ENCODE measurements around the gene BANP.
"Not testable (repeated sequence)": the region's sequence is repeated elsewhere in the genome, so short reads cannot be mapped to it uniquely, and the experiment has no call there.

The BANP gene

DNA sequence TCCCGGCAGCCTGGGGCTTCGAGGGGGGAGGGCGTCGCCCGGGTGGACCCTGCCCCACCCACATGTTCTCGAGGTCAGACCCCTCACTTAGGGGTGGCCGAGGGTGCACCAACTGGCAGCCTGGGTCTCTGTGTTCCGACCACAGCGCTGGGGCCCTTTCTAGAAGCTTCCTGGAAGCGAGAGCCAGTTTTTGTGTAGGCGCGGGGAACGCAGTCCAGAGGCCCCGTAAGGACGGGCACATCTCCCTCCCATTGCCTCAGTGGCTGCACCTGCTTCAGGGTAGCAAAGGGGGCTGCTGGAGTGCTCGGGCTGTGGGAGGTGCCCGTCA, 148.3 kb downstream of the BANP start:
- DNase-seq (ENCODE audit: low read depth in 1 of 2, low spot score in 1 of 2): no peak
- in situ Hi-C loops (cut with HindIII; ENCODE audit: low pct_unique_long_range_greater_than_20kb, low sequenced_read_pairs): no loop called here
- TF ChIP-seq JUND (IDR thresholded peaks at IDR 0.05; ENCODE audit: low read depth): no peak

DNA sequence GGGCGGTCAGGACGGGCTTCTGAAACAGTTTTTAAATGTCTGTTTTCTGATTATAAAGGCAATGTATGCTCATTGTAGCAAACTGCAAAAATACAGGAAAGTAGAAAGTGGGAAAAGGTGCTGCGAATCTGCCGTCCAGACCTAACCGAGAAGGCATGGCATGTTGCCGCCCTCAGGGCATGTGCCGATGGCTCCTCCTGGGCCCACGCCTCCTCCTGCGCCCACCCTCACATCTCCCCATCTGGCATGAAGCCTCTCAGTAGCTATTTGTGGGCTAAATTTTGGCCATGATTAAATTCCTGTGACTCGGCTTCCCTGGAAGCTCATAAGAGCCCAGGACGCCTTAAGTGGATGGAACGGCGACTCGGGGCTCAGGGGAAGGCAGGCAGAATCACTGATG, 148.7 kb downstream of the BANP start:
- in situ Hi-C loops (cut with HindIII; ENCODE audit: low pct_unique_long_range_greater_than_20kb, low sequenced_read_pairs); DNase-seq (ENCODE audit: low read depth in 1 of 2, low spot score in 1 of 2): not testable (repeated sequence)

DNA sequence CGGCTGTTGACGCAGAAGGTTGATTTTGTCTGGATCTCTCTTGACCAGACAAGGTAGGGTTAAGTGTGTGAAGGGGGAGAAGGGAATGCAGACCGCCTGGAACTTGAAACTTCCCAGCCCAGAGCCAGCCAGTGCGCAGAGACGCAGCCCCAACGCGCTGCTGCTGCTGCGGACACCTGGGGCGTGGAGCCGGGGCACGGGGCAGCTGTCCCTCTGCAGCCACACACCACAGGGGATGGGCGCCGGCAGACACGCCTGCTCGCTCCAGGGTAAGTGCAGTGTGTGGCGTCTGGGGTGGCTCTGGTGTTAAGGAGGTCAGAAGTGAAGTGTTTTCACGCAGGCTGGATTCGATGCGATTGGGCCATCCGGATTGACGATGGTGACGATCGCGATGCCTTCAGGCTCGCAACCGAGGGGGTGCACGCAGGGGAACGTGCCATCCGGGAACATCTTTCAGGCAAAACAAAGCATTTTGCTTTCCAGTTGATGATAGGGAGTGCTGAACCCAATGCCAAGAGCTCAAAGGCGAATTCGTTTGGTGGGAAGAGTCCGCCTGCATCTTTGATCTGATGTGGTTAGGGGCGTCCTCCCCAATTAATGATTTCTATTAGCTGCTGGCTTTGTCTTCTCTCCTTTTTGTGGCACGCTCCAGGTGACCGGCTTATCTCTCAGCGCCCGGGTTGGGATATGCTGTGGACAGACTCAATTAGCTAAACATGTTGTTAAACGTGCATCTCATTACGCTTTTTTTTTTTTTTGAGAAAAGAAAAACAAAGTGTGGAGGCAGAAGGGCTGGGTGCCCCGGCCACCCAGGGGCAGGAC, 149.8 kb downstream of the BANP start:
- DNase-seq (ENCODE audit: low read depth in 1 of 2, low spot score in 1 of 2); in situ Hi-C loops (cut with HindIII; ENCODE audit: low pct_unique_long_range_greater_than_20kb, low sequenced_read_pairs): not testable (repeated sequence)

DNA sequence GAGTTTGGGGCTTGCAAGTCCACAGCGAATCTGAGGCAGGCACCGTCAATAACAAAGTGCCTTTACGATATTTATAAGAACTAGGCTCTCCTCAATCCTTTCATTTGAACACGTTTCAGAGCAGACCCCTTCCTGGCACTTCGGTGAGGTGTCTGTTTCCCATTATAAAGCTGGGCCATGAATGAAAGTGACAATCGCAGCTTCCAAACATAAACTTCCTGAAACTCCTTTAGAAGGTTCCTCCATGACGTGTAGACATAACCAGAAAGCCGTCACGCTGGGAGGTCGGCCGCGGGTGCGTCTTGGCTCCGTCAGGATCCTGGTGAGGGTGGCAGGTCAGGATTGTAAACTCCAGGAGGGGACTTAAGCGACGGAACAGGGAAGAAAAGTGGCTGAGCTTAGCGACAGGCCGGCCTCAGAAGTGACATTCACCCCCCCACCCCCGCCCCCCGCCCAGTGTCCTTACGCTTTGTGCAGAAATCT, 150.4 kb downstream of the BANP start:
- in situ Hi-C loops (cut with HindIII; ENCODE audit: low pct_unique_long_range_greater_than_20kb, low sequenced_read_pairs); DNase-seq (ENCODE audit: low read depth in 1 of 2, low spot score in 1 of 2): not testable (repeated sequence)

DNA sequence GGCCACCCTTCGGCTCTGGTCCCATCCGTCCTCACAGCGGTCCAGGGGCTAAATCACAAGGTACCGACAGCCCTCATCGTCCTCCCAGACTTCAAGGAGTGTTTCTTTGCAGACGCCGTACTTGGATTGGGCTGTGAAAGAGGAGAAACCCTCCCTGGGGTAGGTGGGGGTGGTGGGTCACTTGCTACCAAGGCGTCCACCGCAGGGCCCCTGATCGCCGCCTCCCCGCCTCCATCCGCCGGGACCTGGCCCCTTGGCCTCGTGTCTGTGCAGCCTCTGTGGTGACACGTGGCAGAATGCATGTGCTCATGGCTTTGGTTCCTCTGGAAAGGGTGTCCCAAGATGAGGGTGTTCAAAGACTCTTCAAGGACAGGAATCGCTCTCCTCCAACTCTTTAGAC, 151.4 kb downstream of the BANP start:
- in situ Hi-C loops (cut with HindIII; ENCODE audit: low pct_unique_long_range_greater_than_20kb, low sequenced_read_pairs): no loop called here
- no peak for TF ChIP-seq JUND (IDR thresholded peaks at IDR 0.05; ENCODE audit: low read depth)
- no peak for DNase-seq (ENCODE audit: low read depth in 1 of 2, low spot score in 1 of 2)

DNA sequence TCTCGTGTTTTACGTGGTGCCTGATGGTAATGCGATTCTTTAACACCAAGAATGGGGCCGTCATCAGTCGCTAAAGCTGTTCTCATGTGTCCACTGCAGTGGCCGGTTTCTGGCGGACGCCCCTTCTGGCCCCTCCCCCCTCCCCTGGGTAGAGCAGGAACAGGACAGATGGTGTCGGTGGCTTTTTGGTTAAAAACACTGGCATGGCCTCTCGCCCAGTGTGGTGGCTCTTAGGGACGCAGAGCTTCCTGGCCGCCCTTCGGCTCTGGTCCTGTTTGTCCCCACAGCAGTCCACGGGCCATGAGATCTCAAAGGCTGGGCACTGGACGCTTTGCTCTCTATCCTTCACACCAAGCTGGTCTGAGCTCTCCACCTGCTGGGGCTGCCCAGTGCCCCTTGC, 151.8 kb downstream of the BANP start:
- no peak for TF ChIP-seq JUND (IDR thresholded peaks at IDR 0.05; ENCODE audit: low read depth)
- in situ Hi-C loops (cut with HindIII; ENCODE audit: low pct_unique_long_range_greater_than_20kb, low sequenced_read_pairs): no loop called here
- no peak for DNase-seq (ENCODE audit: low read depth in 1 of 2, low spot score in 1 of 2)

DNA sequence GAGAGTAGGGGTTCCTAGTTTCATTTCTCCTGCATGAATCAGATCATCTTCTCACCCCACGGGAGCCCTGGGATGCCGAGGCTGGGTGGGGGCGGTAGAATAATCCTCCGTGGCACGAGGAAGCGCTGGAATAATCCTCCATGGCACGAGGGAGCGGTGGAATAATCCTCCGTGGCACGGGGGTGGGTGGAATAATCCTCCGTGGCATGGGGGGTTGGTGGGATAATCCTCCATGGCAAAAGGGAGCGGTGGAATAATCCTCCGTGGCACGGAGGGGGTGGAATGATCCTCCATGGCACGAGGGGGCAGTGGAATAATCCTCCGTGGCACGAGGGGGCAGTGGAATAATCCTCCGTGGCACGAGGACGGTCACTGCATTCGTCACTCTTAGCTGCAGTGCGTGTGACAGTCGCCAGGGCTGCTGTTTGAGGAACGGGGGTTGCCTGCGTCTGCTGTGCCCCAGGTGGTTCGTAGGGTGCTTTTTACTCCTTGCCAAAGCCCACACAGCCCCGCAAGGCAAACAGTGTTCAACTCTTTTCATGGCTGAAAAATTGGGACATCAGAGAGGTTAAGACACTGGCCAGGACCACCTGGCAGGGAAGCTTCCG, 152.5 kb downstream of the BANP start:
- no peak for TF ChIP-seq JUND (IDR thresholded peaks at IDR 0.05; ENCODE audit: low read depth)
- in situ Hi-C loops (cut with HindIII; ENCODE audit: low pct_unique_long_range_greater_than_20kb, low sequenced_read_pairs): no loop called here
- DNase-seq (ENCODE audit: low read depth in 1 of 2, low spot score in 1 of 2): no peak

DNA sequence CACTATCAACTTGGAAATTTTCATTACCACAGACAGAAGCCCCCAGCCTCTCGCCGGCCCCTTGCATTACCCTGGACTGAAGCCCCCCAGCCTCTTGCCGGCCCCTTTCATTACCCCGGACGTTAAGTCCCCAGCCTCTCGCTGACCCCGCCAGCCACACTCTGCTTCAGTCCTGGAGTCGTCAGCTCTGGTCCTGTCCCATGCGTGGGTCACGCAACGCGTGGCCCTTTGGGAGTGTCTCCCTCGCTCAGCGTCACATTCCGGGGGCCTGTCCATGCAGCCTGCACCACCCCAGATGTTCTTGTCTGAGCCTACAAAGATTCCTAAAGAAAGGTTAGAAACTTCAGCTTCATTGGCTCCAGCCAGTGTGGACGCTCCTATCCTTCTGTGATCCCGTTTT, 153.1 kb downstream of the BANP start:
- in situ Hi-C loops (cut with HindIII; ENCODE audit: low pct_unique_long_range_greater_than_20kb, low sequenced_read_pairs); DNase-seq (ENCODE audit: low read depth in 1 of 2, low spot score in 1 of 2): not testable (repeated sequence)

DNA sequence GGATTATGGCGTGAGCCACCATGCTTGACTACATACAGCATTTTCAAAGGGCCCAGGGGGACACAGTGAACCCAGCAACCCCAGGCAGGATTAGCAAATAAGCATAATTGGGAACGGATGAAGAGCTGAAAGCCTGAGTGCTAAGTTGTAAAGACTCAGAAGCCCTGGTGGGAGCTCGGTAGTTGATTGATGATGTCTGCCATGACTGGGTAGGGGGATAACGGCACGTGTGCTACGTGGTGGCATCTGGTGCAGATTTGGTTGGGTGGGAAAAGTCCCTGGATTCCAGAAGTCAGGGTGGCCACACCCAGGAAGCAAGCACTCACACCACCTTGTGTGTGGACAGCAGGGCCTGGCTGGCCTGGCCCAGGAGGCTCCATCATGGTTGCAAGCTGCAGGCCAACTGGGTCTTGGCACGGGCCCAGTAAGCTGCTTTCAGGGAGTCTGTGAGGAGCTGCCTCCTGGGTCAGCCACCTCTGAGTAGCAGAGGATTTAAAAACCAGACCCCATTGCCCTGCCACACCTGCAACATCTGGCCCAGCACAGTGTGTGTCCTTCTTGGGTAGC, 154.4 kb downstream of the BANP start:
- DNase-seq (ENCODE audit: low read depth in 1 of 2, low spot score in 1 of 2); in situ Hi-C loops (cut with HindIII; ENCODE audit: low pct_unique_long_range_greater_than_20kb, low sequenced_read_pairs): not testable (repeated sequence)

DNA sequence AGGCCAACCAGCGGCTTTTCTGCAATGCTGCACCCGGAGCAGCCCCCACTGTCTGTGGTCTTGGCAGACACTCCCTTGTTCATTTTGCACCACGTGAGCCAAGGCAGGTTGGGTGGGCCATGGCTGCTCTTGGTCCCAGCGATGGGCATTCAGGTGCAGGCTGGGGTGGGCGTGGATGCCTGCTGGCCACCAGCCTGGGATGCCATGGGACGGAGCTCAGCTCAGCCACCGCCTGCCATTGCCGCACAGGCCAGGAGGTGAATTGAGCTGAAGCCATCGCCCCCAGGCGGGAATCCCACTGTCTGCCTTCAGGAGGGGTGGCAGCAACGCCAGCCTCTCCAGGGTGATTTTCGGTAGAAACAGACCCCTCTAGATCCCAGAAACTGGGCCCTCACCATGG, 155.3 kb downstream of the BANP start:
- in situ Hi-C loops (cut with HindIII; ENCODE audit: low pct_unique_long_range_greater_than_20kb, low sequenced_read_pairs); DNase-seq (ENCODE audit: low read depth in 1 of 2, low spot score in 1 of 2): not testable (repeated sequence)

DNA sequence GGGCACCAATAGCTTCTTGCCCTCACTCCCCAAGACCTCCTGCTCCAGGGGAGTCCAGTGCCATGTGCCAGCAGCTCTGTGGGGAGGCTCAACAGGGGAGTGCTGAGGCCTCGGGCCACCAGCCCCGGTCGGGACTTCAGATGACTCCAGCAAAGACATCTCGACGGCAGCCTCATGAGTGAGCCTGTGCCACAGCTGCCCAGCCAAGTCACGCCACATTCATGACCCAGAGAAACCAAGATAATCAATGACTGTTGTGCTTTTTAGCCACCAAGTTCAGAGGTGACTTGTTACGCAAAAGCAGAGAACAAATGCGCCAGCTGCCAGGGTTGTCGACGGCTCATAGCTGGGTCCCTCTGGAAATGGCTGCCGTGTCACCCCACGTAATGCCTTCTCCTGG, 157.5 kb downstream of the BANP start:
- TF ChIP-seq JUND (IDR thresholded peaks at IDR 0.05; ENCODE audit: low read depth): no peak
- DNase-seq (ENCODE audit: low read depth in 1 of 2, low spot score in 1 of 2): no peak
- in situ Hi-C loops (cut with HindIII; ENCODE audit: low pct_unique_long_range_greater_than_20kb, low sequenced_read_pairs): no loop called here

DNA sequence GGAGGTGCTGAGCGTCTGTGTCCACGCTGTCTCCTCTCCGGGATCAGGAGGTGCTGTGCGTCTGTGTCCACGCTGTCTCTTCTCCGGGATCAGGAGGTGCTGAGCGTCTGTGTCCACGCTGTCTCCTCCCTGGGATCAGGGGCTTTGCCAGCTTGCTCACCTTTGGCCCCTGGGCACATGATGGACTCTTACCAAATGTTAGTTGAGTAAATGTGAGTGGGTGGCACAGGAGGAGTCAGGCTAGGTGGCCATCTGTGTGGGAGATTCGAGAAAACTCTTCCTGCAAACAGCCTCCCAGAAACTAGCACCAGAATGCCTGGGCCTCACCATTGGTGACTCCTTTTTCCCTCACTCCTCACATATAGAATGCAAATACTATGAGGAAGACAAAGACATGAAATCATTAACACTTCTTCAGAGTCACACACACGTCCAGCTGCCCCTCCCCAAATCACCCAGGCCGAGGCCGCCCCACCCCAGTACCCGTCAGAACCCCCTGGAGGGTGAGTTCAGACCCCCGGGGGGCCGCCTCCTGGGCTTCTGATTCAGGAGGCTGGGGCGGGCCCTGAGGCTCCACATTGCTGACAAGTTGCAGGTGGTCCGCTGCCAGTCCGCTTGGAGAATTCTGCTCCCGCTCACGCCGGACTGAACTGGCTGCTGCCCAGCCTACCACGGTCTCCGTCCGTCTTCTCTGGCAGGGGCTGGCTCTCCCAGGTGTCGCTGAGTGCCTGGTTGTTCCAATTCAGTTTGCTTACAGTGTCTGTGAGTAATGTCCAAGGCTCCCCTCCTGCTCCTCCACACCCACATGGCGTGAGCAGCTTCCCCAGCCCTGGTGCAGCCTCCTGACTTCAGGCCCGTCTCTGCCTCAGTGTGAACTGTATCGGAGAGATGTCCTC, 158.7 kb downstream of the BANP start:
- DNase-seq (ENCODE audit: low read depth in 1 of 2, low spot score in 1 of 2); in situ Hi-C loops (cut with HindIII; ENCODE audit: low pct_unique_long_range_greater_than_20kb, low sequenced_read_pairs): not testable (repeated sequence)

DNA sequence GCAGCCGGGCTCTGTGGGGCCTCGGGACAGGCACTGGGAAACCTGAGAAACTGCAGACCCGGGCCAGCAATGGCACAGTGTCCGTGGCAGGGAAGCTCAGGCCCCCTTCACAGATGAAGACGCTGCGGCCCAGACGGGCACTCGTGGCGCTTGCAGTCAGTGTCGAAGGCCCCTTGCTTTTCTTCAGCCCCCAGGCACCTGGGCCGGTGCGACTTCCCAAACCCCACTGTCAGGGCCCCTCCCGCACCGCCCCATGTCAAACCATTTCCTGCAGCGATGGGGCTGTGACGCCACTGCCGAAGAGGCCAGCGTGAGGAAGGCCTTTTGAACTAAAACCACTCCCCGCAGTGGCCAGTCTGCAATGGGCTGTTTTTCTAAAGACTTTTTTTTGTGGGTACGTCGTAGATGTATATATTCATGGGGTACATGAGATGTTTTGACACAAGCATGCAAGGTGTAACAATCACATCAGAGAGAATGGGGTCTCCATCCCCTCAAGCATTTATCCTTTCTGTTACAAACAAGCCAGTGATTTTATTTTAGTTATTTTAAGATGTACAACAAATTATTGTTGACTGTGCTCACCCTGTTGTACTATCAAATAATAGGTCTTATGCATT, 159.8 kb downstream of the BANP start:
- DNase-seq (ENCODE audit: low read depth in 1 of 2, low spot score in 1 of 2); in situ Hi-C loops (cut with HindIII; ENCODE audit: low pct_unique_long_range_greater_than_20kb, low sequenced_read_pairs): not testable (repeated sequence)

DNA sequence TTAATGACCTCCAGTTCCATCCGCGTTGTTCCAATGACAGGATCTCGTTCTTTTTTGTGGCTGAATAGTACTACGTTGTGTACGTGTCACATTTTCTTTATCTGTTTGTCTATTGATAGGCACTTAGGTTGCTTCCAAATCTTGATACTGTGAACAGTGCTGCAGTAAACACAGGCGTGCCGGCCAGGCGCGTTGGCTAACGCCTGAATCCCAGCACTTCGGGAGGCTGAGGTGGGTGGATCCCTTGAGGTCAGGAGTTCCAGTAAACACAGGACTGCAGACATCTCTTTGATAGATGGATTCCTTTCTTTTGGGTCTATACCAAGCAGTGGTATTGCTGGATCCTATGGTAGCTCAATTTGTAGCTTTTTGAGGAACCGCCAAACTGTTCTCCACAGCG, 160.7 kb downstream of the BANP start:
- in situ Hi-C loops (cut with HindIII; ENCODE audit: low pct_unique_long_range_greater_than_20kb, low sequenced_read_pairs); DNase-seq (ENCODE audit: low read depth in 1 of 2, low spot score in 1 of 2): not testable (repeated sequence)
